ENCODE measurements around the gene FOLR3.
A peak's percentile ranks its signal among the peaks of the same experiment; 100 is the strongest.

FOLR3 gene
- 0.24 to 5.7 (median 1.1) reads per million in 18 experiments for total RNA-seq

DNA sequence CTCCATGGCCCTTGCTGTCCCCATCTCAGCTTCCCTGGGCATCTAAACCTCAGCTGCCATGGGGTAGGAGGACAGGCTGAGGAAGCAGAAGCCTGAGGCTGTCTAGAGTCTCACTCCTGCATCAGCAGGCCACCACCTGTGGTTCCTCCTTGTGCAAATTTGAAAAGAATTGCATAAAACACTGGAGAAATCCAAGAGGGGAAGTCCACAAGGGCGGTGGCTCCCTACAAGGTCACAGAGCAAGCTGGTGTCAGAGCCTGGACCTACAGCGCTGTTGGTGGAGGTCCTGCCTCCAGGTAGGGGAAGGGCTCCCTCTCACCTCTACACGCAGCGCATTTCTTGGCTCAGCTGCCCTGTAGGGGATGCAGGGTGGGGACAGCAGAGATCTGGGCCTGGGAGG, at the start of gene FOLR3:
TSS of gene FOLR3 (plus strand) at position 253 of the 400 bp plus-strand sequence. CDS start 228 bp downstream, outside the sequence.
- DNase-seq = peak; percentile 71 to 81

DNA sequence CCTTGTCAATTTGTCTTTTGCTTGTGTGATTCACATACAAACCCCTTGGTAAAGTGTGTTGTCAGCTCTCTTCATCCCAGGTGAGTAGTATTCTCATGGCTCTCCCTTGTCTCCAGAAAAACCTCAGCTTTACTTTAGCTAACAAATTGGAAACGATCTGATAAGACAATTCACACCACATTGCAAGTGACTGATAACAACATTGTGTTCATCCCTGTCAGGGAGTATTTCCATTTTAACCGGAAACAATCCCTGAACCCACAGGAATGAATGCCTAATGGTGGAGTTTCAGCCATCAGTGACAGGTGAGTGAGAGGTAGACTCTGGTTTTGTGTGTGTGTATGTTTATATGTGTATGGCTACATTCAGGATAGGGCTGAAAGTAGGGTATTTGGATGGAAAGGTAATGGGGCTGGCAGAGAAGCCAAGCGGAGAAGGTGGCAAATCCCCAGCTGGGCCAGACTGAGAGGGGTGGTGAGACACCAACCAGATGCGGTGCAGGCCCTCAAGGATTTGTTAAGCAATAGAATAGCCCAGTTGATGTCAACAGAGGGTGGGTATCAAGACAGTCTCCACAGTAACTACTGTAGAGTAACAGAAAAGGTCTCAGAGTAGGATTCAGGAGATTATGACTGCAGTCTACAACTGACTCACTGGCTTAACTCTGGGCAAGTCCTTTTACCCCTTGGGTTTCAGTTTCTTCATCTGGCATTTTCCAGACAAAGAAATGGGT, 47.3 kb upstream of the FOLR3 start:
- DNase-seq = no peak

DNA sequence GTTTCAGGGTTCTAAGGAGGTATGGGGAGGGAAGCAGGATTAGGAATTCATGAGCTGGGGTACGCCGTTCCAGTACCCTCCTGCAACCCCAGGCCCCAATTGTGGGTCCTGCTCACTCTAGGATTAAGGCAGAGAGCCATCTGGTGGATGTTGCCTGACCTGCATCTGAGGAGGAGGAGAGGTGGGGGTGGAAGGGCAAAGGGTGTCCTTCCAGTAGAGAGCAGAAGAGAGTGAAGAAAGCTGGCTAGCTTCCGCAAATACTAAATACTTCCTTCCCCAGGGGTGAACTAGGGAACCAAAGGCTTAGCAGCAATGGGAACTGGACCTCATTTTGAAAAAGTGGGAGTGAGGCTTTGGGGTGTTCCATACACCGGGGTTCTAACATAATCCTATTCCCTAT, 44.2 kb upstream of the FOLR3 start:
- peak; percentile 89 to 93 for DNase-seq

DNA sequence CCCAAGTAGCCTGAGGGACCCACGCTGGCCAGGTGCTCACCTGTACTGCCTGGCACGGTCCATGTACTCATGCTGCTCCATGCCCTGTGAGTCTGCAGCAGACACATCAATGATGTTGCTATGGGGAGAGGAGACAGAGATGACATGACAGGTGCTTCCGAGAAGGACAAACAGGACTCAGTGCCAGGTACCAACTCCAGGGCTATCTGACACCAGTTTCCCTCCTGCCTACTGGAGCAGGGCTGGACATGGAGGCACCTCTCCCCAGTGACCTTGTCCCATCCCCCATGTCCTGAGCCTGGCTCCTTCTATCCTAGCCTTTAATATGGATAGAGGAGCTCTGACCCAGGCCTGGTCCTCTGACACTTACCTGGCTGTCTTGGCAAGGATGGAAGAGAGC, 36.8 kb upstream of the FOLR3 start:
- DNase-seq = no peak

DNA sequence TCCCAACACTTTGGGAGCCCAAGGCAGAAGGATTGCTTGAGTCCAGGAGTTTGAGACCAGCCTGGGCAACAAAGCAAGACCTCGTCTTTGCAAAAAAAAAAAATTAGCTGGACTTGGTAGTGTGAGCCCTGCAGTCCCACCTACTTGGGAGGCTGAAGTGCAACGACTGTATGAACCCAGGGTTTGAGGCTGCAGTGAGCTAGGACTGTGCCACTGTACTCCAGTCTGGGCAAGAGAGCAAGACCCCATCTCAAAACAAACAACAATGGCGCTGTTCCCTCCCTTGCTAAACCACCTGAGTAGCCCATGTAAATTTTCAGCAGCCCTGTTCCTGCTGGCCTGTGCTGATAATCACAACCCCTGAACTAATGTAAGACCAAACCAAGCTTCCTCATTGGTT, 35.5 kb upstream of the FOLR3 start:
- peak in 1 of 2 donors; percentile 16 for DNase-seq

DNA sequence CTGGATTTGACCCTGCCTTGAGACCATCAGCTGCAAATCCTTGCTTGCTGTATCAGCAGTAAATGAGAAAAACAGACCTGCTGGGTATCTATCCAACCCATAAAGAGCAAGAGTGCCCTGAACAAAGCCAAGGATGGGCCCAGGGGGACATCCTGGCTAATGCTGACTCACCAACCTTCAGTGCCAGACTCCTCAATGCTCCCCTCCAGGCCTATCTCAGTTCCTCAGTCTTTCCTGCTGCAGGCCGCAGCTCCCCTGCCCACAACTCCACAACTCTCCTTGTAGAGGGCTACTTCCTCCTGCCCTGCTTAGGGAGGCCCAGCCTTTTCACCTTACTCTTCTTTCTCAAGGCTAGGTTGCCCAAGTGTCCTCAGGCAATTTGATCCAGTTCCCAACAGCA, 35.1 kb upstream of the FOLR3 start:
- DNase-seq = peak; percentile 68 to 75

DNA sequence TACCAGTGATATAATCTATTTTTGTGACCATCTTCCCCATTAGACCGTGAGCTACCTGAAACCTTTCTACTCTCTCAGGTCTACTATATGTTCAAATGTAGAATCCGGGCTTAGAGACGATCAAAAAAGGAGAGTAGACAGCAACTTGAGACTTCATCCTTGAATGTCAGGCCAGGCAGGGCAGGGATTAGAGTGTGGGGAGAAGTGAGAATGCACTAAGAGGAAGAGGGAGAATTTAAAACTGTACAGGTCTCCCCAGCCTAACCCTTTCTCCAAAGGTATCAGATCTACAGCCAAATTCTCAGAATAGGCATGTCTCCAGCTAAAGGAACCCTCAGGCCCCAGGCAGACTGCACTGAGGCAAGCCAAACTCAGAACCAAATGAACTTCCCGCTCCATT, 33.4 kb upstream of the FOLR3 start:
- no peak for DNase-seq

DNA sequence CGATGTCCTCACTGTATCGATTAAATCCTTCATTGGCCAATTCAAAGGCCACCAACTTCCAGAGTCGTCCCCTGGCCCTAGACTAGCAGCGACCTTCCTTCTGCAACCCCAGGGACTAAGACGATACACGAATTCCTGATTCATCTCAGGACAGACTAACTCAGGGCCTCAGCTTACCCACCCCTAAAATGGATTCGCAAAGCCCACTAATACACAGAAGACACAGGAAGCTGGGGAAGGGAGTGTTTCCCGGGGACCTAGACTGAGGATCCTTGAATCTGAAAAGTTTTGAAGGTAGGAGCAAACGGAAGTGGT, 32.9 kb upstream of the FOLR3 start:
- DNase-seq = no peak

DNA sequence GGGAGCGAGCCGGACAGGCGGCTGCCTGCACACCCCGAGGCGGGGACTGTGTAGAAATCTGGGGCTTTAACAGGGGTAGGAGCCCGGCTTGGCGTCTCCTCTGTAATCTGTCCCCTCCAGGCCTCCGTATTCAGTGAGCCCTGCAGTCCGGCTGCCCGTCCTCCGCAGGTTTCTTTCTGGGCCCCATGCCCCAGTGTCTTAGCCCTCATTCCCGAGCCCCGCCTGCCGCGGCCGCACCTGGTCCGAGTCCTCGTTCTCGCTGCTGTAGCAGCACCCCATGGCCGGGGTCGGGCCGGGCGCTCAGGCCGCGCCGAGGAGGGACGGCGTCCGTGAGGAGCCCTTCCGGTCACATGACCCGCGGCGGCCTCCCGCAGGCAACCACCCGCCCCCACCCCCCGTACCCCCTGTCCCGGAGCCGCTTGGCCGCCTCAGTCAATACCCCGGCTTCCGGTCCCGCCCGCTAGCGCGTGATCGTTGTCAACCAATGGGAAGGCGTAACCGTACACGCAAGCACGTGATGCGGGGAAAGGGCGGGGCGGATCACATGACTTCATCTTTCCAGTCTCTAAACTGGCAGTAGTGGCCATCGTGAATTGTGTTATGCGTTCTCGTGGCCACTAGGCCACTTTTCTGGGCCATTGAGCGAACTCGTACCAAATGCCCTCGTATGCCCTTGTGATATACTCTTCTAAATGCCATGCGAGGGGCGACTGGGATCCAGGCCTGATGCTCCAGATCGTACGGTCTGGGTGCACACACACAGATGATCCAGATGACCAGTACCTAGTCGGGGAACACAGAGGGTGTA, 32.4 kb upstream of the FOLR3 start, which contains the start of gene LAMTOR1:
TSS of gene LAMTOR1 (minus strand) at position 352 of the 808 bp plus-strand sequence. CDS start at position 279, 73 bp downstream.
- DNase-seq = peak; percentile 100

DNA sequence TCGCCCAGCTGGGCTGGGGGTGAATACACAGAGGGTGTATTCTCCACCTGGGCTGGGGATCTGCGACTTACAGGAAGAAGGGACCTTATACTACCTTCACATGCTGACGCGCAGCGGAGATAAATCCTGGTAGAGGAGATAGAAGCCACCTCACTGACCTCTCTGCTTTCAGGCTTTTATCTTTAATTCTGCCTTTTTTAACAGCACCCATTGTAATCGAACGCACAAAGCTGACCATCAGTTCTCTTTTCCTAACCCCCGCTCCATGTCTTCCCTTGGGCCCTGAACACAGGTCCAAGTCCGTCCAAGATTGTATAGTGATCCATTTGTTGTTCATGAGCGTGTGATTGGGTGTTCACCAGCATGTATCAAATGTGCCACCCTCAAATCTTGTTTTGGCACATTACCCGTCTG, 31.8 kb upstream of the FOLR3 start:
- DNase-seq = no peak

DNA sequence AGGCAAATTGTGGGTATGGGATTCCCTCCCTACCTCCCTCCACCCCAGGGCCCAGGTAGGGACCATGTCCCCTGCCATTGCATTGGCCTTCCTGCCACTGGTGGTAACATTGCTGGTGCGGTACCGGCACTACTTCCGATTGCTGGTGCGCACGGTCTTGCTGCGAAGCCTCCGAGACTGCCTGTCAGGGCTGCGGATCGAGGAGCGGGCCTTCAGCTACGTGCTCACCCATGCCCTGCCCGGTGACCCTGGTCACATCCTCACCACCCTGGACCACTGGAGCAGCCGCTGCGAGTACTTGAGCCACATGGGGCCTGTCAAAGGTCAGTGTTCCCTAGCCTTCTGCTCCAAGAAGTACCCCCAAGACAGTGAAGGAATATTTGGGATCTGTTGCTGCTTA, 29.6 kb upstream of the FOLR3 start, which contains the start of gene TOMT:
TSS of gene TOMT (plus strand) at position 37 of the 400 bp plus-strand sequence. CDS start at position 65, 28 bp downstream.
- DNase-seq = no peak

DNA sequence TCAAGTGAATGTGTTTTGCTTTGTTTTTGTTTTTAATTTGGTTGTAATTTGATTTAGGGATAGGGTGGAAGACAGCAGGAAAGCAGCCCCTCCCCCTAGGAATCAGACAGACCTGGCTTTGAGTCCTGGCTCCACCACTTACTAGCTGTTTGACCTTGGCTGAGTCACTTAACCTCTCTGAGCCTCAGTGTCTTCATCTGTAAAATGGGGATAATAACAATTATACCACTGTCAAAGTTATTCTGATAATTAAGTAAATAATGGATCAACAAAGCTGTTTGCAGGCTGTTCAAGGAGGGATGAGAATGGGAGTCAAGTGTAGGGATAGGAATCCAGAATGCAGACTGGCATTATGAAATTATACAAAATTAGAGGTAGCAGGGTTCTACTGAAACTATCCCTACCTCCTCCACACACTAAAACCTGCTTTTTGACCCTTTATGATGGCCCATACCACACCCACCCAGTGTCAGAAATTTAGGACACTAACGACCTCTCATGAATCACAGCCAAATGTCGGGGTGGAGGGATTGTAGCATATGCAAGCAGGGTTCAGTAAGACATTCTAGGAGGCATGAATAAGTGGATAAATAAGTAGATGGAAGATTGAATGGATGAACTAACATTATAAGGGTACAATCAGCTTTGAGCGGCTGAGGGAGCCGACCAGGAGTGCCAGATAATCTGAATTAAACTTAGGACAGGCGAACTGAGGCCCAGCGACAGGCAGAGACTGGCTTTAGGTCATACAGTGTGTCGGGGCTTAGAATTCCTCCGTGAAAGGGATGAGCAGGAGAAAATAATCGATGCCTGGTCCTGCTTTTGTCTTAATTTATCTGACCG, 24.0 kb upstream of the FOLR3 start:
- DNase-seq = no peak

DNA sequence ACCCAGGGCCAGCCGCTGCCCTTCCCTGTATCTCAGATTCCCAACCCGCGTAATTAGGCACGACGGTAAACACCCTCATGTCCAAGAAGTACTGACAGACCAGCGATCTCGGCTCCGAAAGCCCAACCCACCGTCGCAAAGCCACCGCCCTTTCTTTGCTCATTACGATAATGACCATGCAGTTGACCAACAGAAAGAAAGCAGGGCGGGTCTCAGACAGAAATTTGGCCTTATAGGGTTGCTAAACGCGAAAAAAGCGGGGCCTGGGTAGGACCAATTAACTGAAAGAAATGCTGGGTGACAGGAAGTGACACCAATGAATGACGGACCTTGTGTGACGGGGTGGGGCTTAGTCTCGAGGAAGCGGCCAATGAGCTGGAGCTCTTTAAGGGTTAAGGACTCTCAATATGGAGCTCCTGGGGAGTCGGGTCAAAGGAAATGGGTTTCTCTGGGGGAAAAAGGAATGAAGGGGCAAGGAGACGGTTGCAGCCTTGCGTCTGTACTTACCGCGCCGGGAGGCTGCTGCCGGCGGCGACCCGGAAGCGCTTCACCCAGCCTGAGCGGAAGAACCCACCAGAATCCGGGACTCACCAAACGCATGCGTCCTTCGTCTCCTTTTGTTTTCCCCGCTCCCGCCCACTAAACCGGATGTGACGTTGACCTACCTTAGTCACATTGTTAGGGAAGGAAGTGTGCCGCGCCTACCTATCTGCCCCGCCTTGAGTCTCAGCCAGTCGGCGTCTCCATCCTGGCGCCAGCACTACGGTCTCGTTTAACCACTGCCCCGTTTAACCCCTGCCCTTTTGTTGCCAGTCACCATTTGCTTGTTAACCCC, 23.2 kb upstream of the FOLR3 start, which contains the start of gene ANAPC15:
TSS of gene ANAPC15 (minus strand) at position 553 of the 835 bp plus-strand sequence. CDS start 1,419 bp downstream, outside the sequence.
- peak; percentile 100 for DNase-seq

DNA sequence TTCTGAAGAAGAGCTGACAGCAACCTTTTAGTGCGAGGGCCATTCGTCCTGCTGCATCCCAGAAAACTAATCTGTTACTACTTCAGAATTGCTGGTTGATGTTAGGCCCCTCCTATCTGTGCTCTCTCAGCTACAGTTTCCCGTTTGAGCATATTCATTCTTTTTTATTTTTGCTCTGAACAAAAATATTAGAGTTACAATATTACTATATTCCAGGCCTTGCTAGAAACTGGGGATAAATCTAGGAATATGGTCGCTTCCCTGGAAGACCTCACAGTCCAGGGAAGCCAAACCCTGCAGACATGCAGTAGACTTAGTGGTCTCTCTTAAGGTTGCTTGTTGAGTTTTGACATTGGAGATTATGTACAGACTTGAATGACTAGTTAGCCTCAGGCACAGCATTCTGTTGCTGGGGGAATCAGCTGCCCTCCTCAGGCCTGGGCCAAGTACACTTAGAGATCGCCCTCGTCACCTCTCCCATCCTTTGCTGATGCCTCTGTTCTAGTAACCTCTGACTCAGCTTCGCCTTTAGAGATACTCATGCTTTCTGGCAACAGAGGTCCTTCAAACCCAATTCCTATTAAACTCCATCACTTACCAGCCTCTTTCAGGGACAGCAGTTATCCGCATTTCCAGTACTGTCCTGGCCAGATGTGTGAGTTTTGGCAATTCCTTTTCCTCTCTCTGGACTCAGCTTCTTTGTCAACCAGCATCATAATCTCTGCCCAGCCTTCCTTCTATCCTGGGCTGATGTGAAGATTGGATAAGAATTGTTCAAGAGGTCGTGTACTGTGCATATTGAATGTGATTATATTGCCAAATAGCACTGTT, 22.3 kb upstream of the FOLR3 start:
- no peak for DNase-seq

DNA sequence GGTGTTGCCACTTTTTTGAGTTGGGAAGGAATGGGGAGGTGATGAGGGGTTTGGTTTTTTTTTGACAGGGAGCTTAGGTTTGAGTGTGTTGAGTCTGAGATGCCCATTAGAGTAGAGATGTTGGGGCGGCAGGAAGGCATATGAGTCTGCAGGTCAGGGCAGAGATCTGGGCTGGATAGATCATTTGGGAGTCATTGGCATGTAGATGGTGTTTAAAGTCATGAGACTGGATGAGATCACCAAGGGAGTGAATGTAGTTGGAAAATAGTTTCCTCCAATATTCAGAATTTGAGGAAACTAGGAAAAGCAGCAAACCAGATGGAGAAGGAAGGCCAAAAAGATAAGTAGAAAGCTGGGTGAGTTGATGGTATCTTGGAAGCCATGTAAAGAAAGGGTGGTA, 21.0 kb upstream of the FOLR3 start:
- no peak for DNase-seq

DNA sequence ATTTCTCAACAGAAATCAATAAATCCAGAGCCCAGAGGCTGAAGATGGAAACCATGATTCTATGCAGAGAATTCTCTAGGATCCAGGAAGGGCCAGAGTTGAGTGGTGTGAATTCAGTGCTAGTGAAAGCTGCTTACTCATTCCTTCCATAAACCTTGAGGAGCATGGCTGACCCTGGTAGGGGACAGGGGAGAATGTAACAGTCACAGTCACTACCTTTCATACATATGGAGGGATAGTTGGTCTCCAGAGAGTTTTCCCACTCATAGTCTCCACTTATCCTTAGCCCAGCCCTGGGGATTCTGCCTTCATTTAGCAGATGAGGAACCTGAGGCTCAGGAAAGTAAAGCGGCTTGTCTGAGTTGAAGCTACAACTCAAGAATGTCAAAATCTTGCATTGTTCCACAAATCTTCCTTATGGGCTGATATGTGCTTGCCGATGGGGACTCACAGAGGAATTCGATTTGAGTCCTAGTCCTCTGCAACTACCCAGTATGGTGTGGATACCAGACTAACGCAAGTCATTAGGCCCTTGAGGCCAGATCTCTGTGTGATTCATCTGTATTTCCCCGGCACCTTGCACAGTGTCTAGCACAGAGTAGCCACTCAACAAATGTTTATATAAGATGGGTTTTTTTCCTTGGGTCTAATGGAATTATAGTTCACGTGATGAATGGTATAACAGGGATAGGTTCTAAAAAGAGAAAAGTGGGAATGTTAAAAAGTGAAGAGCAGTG, 19.3 kb upstream of the FOLR3 start:
- DNase-seq = no peak

DNA sequence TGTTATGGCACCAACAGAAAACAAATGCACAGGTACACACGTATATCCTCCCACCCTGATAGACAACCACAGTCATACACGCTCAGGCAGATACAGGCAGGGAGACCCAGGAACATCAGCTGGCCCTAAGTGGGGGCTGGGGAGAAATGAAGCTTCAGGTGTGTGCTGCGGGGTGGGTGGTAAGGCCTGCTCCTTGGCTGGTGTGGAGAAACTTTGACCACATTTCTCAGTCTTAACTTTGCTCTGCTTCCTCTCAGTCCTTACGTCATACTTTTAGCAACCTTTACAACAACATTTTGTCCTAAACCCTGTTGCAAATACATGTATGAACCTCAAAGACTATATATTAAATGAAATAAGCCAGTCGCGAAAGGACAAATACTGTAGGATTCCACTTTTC, 16.3 kb upstream of the FOLR3 start:
- peak; percentile 16 to 50 for DNase-seq

DNA sequence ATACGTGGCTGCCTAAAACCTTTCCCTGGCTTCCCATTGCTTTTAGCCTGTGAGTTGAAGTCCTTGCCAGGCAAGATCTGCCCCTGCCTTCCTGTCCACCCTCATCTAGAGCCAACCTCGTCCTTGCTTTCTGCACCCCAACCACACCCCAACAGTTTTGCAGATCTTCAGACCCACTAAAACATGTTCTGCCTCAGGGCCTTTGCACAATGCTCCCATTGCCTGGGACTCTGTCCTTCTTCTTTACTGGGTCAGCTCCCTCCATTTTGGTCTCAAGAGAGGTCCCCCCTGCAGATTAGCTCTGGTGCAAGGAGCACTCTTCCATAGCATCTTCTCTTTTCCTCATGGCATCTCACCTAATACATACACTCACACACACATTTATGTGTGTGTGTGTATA, 14.6 kb upstream of the FOLR3 start:
- DNase-seq = no peak

DNA sequence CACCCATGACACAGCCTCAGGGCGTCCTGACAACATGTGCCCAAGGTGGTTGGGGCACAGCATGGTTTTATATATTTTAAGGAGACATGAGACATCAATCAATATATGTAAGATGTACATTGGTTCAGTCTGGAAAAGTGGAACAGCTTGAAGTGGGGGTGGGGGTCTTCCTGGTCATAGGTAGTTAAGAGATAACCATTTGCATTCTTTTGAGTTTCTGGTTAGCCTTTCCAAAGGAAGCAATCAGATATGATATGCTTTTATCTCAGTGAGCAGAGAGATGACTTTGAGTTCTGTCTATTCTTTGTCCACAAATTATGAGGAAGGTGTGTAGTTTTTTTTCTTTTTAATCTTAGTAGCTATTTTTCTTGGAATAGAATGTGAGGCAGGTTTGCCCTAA, 12.9 kb upstream of the FOLR3 start:
- no peak for DNase-seq

DNA sequence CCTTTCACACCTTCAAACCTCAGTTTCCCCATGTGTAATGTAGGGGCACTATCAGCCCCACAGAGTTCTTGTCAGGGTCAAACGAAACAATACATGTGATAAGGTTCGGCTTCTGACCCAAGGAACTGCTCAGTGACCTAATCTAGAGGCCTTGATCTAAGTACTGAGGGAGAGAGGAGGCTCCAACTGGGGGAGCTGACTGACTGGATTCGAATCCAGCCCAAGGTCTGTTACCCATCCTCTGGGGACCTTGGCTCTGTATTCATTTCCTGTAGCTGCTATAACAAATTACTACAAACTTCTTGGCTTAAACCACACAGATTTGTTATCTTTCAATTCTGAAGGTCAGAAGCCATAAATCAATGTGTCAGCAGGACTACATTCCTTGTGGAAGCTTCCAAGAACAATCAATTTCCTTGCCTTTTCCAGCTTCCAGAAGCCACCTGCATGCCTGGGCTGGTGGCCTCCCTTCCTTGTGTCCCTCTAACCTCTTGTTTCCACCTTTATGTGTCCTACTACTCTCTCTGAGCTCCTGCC, 12.3 kb upstream of the FOLR3 start:
- DNase-seq = no peak

Data from inflammatory macrophage (primary cell).